Ectodermal cell (in vitro differentiated cells): ENCODE results near the gene OR52H1. TPM values are rescaled to one million over a fixed set of nuclear protein-coding genes. Genes with fewer than 3 reads are reported as not detected.
A peak's percentile ranks its signal among the peaks of the same experiment; 100 is the strongest.
"Not testable (repeated sequence)": the region's sequence is repeated elsewhere in the genome, so short reads cannot be mapped to it uniquely, and the experiment has no call there.

Experiments
- H3K27ac ChIP-seq: 2 replicates; pipeline ENCODE4 v1.7.0; 2013; ENCODE audit warnings: mild to moderate bottlenecking, low read depth, low read length; ENCODE audit not compliant: insufficient read depth, poor library complexity, severe bottlenecking
- H3K27me3 ChIP-seq: 2 replicates; pipeline ENCODE4 v1.7.0; 2013; ENCODE audit warnings: mild to moderate bottlenecking, low read length; ENCODE audit not compliant: insufficient read depth, control insufficient read depth, poor library complexity, severe bottlenecking
- H3K36me3 ChIP-seq: one replicate; pipeline ENCODE4 v1.7.0; 2013; ENCODE audit warnings: low read length; ENCODE audit not compliant: control insufficient read depth, insufficient read depth
- H3K4me1 ChIP-seq: one replicate; pipeline ENCODE4 v1.7.0; 2013; ENCODE audit warnings: low read length; ENCODE audit not compliant: control insufficient read depth, insufficient read depth
- H3K4me3 ChIP-seq: 2 replicates; pipeline ENCODE4 v1.7.0; 2013; ENCODE audit warnings: low read depth, low read length, control low read depth; ENCODE audit not compliant: insufficient read depth
- H3K9me3 ChIP-seq: 2 replicates; pipeline ENCODE4 v1.7.0; 2013; ENCODE audit warnings: mild to moderate bottlenecking, low read length, moderate library complexity; ENCODE audit not compliant: control insufficient read depth
- WGBS, 2 experiments: methylation state at CpG; one replicate each; pipeline ENCODE4 v1.1.7; 2013; ENCODE audit warnings: missing lambda C conversion rate in 2 of 2; 5-methylcytosine and 5-hydroxymethylcytosine counted together
- polyA plus RNA-seq, 4 experiments: library from polyadenylated mRNA; stranded (reverse); fragments of 50-300 nt; gene quantifications; one replicate each; pipeline ENCODE4 v1.2.3, GENCODE V29; 2013

The OR52H1 gene
- polyA plus RNA-seq (2013, experiment 1 of 4), result not detected
- polyA plus RNA-seq (2013, experiment 2 of 4), result not detected
- polyA plus RNA-seq (2013, experiment 3 of 4), result not detected
- not detected for polyA plus RNA-seq (2013, experiment 4 of 4)

DNA sequence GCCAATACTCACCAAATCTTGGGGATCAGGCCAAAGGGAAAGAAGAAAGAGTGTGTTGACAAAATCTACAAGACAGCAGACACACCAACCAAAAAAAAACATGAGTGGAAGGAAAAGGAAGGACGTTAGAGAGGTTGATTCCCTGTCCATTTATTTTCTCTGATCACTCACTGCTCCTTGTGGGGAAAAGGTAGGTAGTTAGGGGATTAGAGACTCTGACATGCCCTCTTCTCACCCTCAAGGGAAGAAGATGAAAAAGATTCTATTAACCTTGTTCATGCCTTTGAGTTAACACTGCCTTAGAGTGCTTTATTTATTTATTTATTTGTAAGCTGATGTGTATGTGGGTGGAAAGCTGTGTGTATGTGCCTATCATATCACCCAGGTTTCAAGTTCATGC, at the start of gene OR52H1:
OR52H1 (minus strand) TSS at position 101 of the 400 bp plus-strand sequence. CDS start 3,035 bp downstream, outside the sequence.
- Histone ChIP-seq H3K27ac (no peak within 1 kb of the TSS), H3K36me3 (no peaks in the 10 kb centered on the region), H3K27me3 (no peaks in the 10 kb centered on the region), H3K4me3 (no peak within 1 kb of the TSS), H3K4me1 (no peaks in the 10 kb centered on the region), H3K9me3 (no peaks in the 10 kb centered on the region)
- WGBS, 2 experiments, result 80% methylated on average over 1 of the region's 1 CpG; no CpG with 5 or more reads in 1 of the 2 experiments

DNA sequence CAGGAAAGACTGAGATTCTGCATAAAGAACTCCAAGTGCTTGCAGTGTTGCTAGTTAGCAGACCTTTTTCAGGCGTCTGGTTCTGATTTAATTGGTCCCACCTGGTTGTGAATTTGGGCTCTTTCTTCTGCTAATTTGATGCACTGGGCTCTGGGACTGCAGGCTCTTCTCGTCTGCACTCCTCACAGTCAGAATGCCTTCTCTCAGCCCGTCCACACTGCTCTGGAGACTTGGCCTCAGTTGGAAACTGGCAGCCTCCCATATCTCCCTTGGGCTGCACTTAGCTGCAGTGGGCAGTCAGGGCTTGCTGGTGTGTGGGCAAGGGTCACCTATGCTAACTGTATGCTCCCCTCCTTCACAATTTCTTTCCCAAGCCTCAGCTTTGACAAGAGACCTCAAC, 49.6 kb upstream of the OR52H1 start:
- 16 to 17% methylated on average over 3 of the region's 3 CpGs for WGBS, 2 experiments
- no peak overlapping the region for H3K27ac ChIP-seq
- H3K4me1 ChIP-seq, result no peaks in the 10 kb centered on the region
- H3K27me3 ChIP-seq, result no peaks in the 10 kb centered on the region
- no peaks in the 10 kb centered on the region for H3K9me3 ChIP-seq
- no peaks in the 10 kb centered on the region for H3K36me3 ChIP-seq
- no peak overlapping the region for H3K4me3 ChIP-seq

GRCh38 chr11:5596607-5597201, 48.4 kb upstream of the OR52H1 start, which contains the start of gene TRIM6:
TRIM6 (plus strand) TSS chr11:5596637; CDS start chr11:5596898, 261 bp downstream.
- no peak within 1 kb of the TSS for H3K27ac ChIP-seq
- WGBS, 2 experiments, result 5 to 9% methylated on average over 19 to 20 of the region's 20 CpGs

DNA sequence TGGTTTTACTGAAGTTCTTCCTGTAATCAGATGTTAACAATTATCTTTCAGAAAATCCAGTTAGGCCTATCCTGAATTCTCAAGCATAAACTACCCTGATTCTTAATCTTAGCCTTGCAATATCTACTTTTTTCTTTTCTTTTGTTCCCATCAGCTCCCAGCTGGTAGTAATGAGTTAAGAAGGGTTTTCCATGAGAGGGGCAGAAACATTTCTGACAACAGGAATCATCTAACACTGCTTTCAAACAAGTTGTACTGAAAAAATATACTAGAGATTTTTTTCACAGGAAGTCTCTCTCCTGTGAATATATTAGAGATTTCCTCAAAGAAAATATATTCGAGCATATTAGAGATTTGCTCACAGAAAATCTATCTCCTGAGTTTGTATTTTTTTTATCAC, 44.8 kb upstream of the OR52H1 start:
- Histone ChIP-seq H3K27ac (no peak overlapping the region), H3K4me3 (no peak overlapping the region), H3K4me1 (no peaks in the 10 kb centered on the region), H3K36me3 (no peaks in the 10 kb centered on the region), H3K27me3 (no peaks in the 10 kb centered on the region), H3K9me3 (no peaks in the 10 kb centered on the region)
- 100% methylated on average over 1 of the region's 1 CpG; no CpG with 5 or more reads in 1 of the 2 experiments for WGBS, 2 experiments

More at GRCh38 chr11:5596607-5597201, 48.4 kb upstream of the OR52H1 start, which contains the start of gene TRIM6:
- H3K27me3 ChIP-seq, result no peaks in the 10 kb centered on the region
- H3K4me1 ChIP-seq, result no peaks in the 10 kb centered on the region
- no peaks in the 10 kb centered on the region for H3K36me3 ChIP-seq
- peak within 1 kb of the TSS; percentile 47 for H3K4me3 ChIP-seq
- no peaks in the 10 kb centered on the region for H3K9me3 ChIP-seq

GRCh38 chr11:5592615-5593014, 44.3 kb upstream of the OR52H1 start:
- Histone ChIP-seq H3K27ac (no peak overlapping the region), H3K4me1 (no peaks in the 10 kb centered on the region), H3K4me3 (no peak overlapping the region), H3K9me3 (no peaks in the 10 kb centered on the region), H3K27me3 (no peaks in the 10 kb centered on the region), H3K36me3 (no peaks in the 10 kb centered on the region)
- WGBS, 2 experiments, result 92 to 94% methylated on average over 5 of the region's 5 CpGs

GRCh38 chr11:5591613-5592012, 43.3 kb upstream of the OR52H1 start:
- 90% methylated on average over 3 of the region's 3 CpGs for WGBS, 2 experiments
- no peaks in the 10 kb centered on the region for H3K4me1 ChIP-seq

DNA sequence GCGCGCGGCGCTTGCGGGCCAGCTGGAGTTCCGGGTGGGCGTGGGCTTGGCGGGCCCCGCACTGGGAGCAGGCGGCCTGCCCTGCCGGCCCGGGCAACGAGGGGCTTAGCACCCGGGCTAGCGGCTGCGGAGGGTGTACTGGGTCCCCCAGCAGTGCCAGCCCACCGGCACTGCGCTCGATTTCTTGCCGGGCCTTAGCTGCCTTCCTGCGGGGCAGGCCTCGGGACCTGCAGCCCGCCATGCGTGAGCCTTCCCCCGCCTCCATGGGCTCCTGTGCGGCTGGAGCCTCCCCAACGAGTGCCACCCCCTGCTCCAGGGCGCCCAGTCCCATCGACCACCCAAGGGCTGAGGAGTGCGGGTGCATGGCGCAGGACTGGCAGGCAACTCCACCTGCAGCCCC, 41.6 kb upstream of the OR52H1 start:
- 97 to 98% methylated on average over 31 of the region's 31 CpGs for WGBS, 2 experiments
- H3K36me3 ChIP-seq, H3K27ac ChIP-seq, H3K9me3 ChIP-seq, H3K4me3 ChIP-seq, H3K27me3 ChIP-seq, H3K4me1 ChIP-seq: not testable (repeated sequence)

More at GRCh38 chr11:5591613-5592012, 43.3 kb upstream of the OR52H1 start:
- H3K27me3 ChIP-seq, result no peaks in the 10 kb centered on the region
- H3K36me3 ChIP-seq, result no peaks in the 10 kb centered on the region
- no peaks in the 10 kb centered on the region for H3K9me3 ChIP-seq
- no peak overlapping the region for H3K27ac ChIP-seq
- H3K4me3 ChIP-seq, result no peak overlapping the region

DNA sequence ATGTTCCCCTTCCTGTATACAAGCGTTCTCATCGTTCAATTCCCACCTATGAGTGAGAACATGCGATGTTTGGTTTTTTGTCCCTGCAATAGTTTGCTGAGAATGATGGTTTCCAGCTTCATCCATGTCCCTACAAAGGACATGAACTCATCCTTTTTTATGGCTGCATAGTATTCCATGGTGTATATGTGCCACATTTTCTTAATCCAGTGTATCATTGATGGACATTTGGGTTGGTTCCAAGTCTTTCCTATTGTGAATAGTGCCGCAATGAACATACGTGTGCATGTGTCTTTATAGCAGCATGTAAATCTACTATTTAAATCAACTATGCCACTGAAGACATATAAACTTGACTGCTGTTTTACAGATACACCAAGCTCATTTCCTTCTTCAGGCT, 36.1 kb upstream of the OR52H1 start:
- 84 to 85% methylated on average over 3 to 4 of the region's 5 CpGs for WGBS, 2 experiments
- not testable (repeated sequence) for H3K27me3 ChIP-seq, H3K27ac ChIP-seq, H3K36me3 ChIP-seq, H3K4me3 ChIP-seq, H3K4me1 ChIP-seq, H3K9me3 ChIP-seq

- Histone ChIP-seq H3K27ac (no peak overlapping the region), H3K4me3 (no peak overlapping the region), H3K36me3 (no peaks in the 10 kb centered on the region), H3K4me1 (no peaks in the 10 kb centered on the region), H3K27me3 (no peaks in the 10 kb centered on the region), H3K9me3 (no peaks in the 10 kb centered on the region)
- 94 to 96% methylated on average over 4 of the region's 4 CpGs for WGBS, 2 experiments
Measured at GRCh38 chr11:5581014-5581413, 32.7 kb upstream of the OR52H1 start.

DNA sequence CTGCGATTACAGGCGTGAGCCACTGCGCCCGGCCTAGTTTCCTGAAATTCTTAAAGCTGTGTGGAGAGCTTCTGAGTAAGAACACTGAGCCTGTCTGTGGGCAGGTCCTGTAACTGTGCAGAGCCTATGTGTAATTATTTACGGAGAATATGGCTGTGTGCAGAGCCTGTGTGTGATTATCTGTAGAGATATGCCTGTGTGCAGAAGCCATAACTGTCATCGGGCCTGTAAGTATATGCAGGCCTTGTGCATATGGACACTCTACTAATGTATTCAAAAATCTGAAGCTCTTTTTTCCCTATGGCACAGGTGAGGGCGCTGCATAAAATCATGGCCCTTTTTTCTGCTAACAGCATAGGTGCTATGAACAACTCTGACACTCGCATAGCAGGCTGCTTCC, 32.2 kb upstream of the OR52H1 start, which contains the start of gene OR52B6:
OR52B6 (plus strand) TSS at position 301 of the 400 bp plus-strand sequence; CDS start at position 301, 0 bp downstream.
- Histone ChIP-seq H3K27me3 (no peaks in the 10 kb centered on the region), H3K27ac (no peak within 1 kb of the TSS), H3K36me3 (no peaks in the 10 kb centered on the region), H3K9me3 (no peaks in the 10 kb centered on the region), H3K4me3 (no peak within 1 kb of the TSS), H3K4me1 (no peaks in the 10 kb centered on the region)
- 95% methylated on average over 8 of the region's 8 CpGs for WGBS, 2 experiments
